Stomach smooth muscle (tissue), 2 donors: Measurements from ENCODE around the gene ZNF23.

ENCODE experiments used
- H3K27ac ChIP-seq: one replicate; pipeline ENCODE4 v1.7.0; 2013; ENCODE audit warnings: mild to moderate bottlenecking, low read length, inconsistent platforms
- H3K27me3 ChIP-seq, 2 donors: one replicate each; pipeline ENCODE4 v1.7.0; 2013; ENCODE audit warnings: low read length in 2 of 2; ENCODE audit not compliant: insufficient read depth in 2 of 2, control insufficient read depth in 1 of 2
- H3K36me3 ChIP-seq, 2 donors: one replicate each; pipeline ENCODE4 v1.7.0; 2013; ENCODE audit warnings: low read length in 2 of 2; ENCODE audit not compliant: control insufficient read depth in 2 of 2, insufficient read depth in 2 of 2
- H3K4me1 ChIP-seq: one replicate; pipeline ENCODE4 v1.7.0; 2013; ENCODE audit warnings: low read length; ENCODE audit not compliant: control insufficient read depth, insufficient read depth
- H3K4me3 ChIP-seq, 2 donors: one replicate each; pipeline ENCODE4 v1.7.0; 2013; ENCODE audit warnings: low read length in 2 of 2
- H3K9ac ChIP-seq, 2 donors: one replicate each; pipeline ENCODE4 v1.7.0; 2013; ENCODE audit warnings: low read length in 2 of 2, mild to moderate bottlenecking in 1 of 2
- H3K9me3 ChIP-seq, 2 donors: one replicate each; pipeline ENCODE4 v1.7.0; 2013; ENCODE audit warnings: low read length in 2 of 2; ENCODE audit not compliant: control insufficient read depth in 2 of 2
- donor health status: healthy.
- donor health status: Pancreatic carcinoma.

The ZNF23 gene

DNA sequence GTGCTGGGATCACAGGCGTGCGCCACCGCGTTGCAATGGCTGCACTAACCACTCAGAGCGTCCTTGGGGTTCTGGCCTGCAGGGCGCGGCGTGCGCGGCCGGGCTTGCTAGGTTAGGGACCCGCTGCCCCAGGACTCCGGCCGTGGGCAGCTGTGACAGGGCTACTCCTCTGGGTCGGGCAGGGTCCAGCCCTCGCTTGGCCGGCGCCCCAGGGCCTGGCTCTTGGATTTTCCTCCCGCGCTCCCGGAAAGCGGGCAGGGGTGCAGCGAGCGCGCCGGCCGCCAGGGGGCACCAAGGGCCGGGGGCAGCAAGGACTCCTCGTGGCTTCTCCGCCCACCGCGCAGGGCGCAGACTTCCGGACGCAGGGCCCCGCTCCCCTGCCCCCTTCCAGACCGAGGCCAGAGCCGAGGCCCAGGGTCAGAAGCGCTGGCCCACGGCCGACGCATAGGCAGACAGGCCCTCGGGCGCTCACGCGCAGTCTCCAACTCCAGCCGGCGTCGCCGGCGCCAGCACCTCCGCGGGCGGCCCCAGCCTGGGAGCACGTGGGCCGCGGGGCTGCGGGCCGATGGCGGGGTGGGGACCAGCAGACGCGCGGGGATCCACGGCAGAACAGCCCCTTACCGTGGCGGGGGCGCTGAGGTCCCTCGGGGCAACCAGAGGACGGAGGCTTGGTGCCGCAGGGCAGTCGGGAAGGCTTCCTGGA lies 20.5 kb downstream of the ZNF23 start:
- Histone ChIP-seq H3K27ac (no peak overlapping the region), H3K9ac (no peak overlapping the region), H3K4me3 (no peak overlapping the region), H3K36me3 (no peaks in the 10 kb centered on the region), H3K9me3 (peaks cover 8 to 30% of the 10 kb centered on the region in 2 donors), H3K27me3 (peaks cover 4 to 8% of the 10 kb centered on the region in 2 donors), H3K4me1 (no peaks in the 10 kb centered on the region)

- Histone ChIP-seq H3K4me1 (no peaks in the 10 kb centered on the region), H3K9ac (no peak overlapping the region), H3K4me3 (no peak overlapping the region), H3K27me3 (peaks cover 4 to 8% of the 10 kb centered on the region in 2 donors), H3K36me3 (no peaks in the 10 kb centered on the region), H3K27ac (no peak overlapping the region), H3K9me3 (peaks cover 5 to 29% of the 10 kb centered on the region in 2 donors)
These were observed 21.2 kb downstream of the ZNF23 start for GRCh38 chr16:71440669-71441347.

DNA sequence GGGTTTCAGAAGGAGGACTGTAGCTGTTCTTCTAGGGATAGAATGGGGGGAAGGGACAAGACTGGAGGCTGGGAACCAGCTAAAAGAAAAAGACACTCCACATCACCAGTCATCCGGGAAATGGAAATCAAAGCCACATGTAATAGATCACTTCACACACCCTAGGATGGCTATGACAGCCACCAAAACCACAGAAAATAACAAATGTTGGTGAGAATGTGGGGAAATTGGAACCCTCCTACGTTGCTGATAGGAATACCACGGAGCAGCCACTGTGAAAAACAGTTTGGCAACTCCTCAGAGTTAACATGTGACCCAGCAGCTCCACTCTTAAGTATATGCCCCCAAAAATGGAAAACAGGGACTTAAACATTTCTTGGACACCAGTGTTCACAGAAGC lies 22.5 kb downstream of the ZNF23 start:
- no peaks in the 10 kb centered on the region for H3K4me1 ChIP-seq
- no peak overlapping the region for H3K27ac ChIP-seq
- H3K9ac ChIP-seq = no peak overlapping the region
- peaks cover 4 to 8% of the 10 kb centered on the region in 2 donors for H3K27me3 ChIP-seq
- peaks cover 0 to 25% of the 10 kb centered on the region in 2 donors for H3K9me3 ChIP-seq
- H3K4me3 ChIP-seq = no peak overlapping the region
- H3K36me3 ChIP-seq = no peaks in the 10 kb centered on the region

GRCh38 chr16:71436473-71436872 lies 25.6 kb downstream of the ZNF23 start:
- Histone ChIP-seq H3K27ac (no peak overlapping the region), H3K4me3 (no peak overlapping the region), H3K9ac (no peak overlapping the region), H3K27me3 (peaks cover 4 to 8% of the 10 kb centered on the region in 2 donors), H3K36me3 (no peaks in the 10 kb centered on the region), H3K4me1 (no peaks in the 10 kb centered on the region), H3K9me3 (no peaks in the 10 kb centered on the region)

DNA sequence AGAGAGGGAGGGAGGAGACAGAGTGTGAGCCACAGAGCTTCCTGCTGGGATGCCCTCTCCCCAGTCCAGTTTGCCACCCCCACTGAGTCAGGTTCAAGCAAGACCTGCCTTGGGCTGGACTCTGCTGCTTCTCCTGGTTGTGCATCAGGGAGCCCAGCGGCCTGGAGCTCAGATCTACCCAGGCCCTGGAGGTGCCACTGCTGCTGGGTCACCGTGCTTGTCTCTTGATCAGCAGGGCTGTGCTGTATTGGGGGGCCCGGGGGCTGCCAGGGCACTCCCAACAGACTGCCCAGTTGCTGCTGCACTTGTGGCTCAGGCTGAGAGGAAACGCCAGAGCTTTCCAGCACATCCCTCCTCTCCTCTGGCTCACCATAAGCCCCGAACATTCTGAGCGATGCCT lies 29.1 kb downstream of the ZNF23 start:
- Histone ChIP-seq H3K4me3 (no peak overlapping the region), H3K27ac (no peak overlapping the region), H3K36me3 (no peaks in the 10 kb centered on the region)

GRCh38 chr16:71431991-71432390 lies 30.1 kb downstream of the ZNF23 start:
- Histone ChIP-seq H3K9ac (no peak overlapping the region), H3K27me3 (peaks cover 3 to 5% of the 10 kb centered on the region in 2 donors), H3K9me3 (peaks cover 0 to 7% of the 10 kb centered on the region in 2 donors), H3K4me3 (no peak overlapping the region), H3K27ac (no peak overlapping the region), H3K4me1 (no peaks in the 10 kb centered on the region), H3K36me3 (no peaks in the 10 kb centered on the region)

More for the DNA sequence above, 29.1 kb downstream of the ZNF23 start:
- Histone ChIP-seq H3K27me3 (peaks cover 6 to 7% of the 10 kb centered on the region in 2 donors), H3K9ac (no peak overlapping the region), H3K4me1 (no peaks in the 10 kb centered on the region), H3K9me3 (peaks cover 0 to 7% of the 10 kb centered on the region in 2 donors)

DNA sequence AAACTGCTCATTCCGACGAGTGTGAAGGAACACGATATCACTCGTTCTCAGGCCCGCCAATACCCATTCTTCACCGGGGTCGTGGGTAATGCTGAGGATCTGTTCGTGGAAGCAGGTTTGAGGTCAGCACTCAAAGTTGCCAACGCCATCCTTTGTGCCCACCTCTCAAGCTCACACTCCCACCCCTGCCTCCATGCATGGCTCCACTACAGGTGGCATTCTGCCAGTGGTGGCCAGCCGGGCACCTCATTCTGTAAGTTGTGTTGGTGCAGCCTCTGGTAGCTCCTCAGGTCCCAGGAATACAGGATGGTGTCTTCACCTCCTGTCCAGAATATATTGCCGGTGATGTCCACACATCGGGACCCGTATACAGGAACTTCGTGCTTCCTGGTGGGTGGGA lies 30.9 kb downstream of the ZNF23 start:
- Histone ChIP-seq H3K9ac (no peak overlapping the region), H3K36me3 (no peaks in the 10 kb centered on the region), H3K9me3 (peaks cover 0 to 7% of the 10 kb centered on the region in 2 donors), H3K27ac (no peak overlapping the region), H3K4me1 (no peaks in the 10 kb centered on the region), H3K4me3 (no peak overlapping the region), H3K27me3 (peaks cover 4 to 7% of the 10 kb centered on the region in 2 donors)

- peaks cover 7 to 8% of the 10 kb centered on the region in 2 donors for H3K27me3 ChIP-seq
These were observed 31.3 kb downstream of the ZNF23 start for GRCh38 chr16:71430744-71431143.

DNA sequence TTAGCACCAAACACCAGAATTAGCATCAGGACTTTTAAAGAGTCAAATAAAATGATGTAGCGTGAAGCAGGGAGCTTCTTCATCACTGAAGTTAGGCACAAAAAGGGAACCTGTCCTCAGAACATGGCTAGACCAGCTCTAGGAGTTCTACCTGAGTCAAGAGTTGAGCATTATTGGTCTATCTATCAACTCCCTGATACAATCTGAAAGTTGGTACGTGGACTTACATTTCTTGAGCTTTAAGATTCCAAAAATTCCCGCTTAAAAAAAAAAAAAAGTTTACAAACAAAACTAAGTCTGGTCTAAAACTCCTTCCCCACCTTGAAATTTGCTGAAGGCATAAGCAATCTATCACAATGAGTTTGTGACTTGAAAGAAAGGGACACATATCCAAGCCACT lies 32.5 kb downstream of the ZNF23 start:
- peaks cover 10 to 12% of the 10 kb centered on the region in 2 donors for H3K27me3 ChIP-seq
- no peak overlapping the region for H3K27ac ChIP-seq
- no peaks in the 10 kb centered on the region for H3K36me3 ChIP-seq

More at GRCh38 chr16:71430744-71431143, 31.3 kb downstream of the ZNF23 start:
- Histone ChIP-seq H3K9me3 (peaks cover 0 to 7% of the 10 kb centered on the region in 2 donors), H3K27ac (no peak overlapping the region), H3K4me1 (no peaks in the 10 kb centered on the region), H3K4me3 (no peak overlapping the region), H3K9ac (no peak overlapping the region), H3K36me3 (no peaks in the 10 kb centered on the region)

DNA sequence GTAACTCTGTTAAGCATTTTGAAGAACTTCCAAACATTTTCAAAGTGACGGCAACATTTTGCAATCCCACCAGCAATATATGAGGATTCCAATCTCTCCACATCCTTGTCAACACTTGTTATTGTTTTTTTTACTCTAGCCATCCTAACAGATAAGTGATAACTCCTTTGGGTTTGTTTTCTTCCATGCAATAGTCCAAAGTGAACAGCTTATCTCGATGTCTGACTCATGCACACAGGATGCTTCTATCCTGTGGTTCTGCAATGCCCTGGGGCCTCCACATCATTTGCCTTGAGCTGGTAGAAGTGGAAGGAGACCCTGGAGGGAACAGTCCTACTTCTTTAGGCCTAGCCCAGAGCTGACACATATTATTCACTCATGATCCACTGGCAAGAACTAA lies 33.2 kb downstream of the ZNF23 start:
- Histone ChIP-seq H3K27me3 (peaks cover 14 to 16% of the 10 kb centered on the region in 2 donors), H3K4me1 (no peaks in the 10 kb centered on the region), H3K9ac (no peak overlapping the region), H3K27ac (no peak overlapping the region), H3K9me3 (peaks cover 0 to 7% of the 10 kb centered on the region in 2 donors), H3K36me3 (no peaks in the 10 kb centered on the region), H3K4me3 (no peak overlapping the region)

More for the DNA sequence above, 32.5 kb downstream of the ZNF23 start:
- Histone ChIP-seq H3K4me3 (no peak overlapping the region), H3K9ac (no peak overlapping the region), H3K9me3 (peaks cover 0 to 7% of the 10 kb centered on the region in 2 donors), H3K4me1 (no peaks in the 10 kb centered on the region)

DNA sequence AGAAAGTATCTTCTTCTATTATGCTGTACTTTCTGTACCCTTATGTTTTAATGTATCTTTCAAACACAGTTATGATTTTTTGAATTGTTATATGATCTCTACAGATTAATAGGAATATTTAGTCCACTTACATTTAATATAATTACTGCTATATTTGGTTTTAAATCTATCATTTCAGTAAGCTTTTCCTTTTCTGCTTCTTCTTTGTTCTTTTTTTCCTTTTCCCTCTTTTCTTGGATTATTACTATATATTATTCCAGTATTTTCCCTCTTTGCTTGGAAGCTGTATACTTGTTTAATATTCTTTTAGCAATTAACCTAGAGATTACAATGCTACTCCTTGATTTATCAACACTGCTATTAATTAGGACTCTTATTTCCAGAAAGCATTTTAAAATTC lies 33.7 kb downstream of the ZNF23 start:
- Histone ChIP-seq H3K4me3 (no peak overlapping the region), H3K9ac (no peak overlapping the region), H3K27ac (no peak overlapping the region), H3K36me3 (no peaks in the 10 kb centered on the region), H3K9me3 (peaks cover 0 to 7% of the 10 kb centered on the region in 2 donors), H3K4me1 (no peaks in the 10 kb centered on the region), H3K27me3 (peaks cover 14 to 16% of the 10 kb centered on the region in 2 donors)
